ENCODE data around the gene RNF39.

- TF ChIP-seq EZH2 (IDR thresholded peaks at IDR 0.05; ENCODE audit: borderline replicate concordance, low read depth, low read length, poor library complexity, severe bottlenecking) (no peak), CTCF (conservative IDR thresholded peaks at IDR 0.05; ENCODE audit: low read depth, low read length) (no peak)
Measured at GRCh38 chr6:30060606-30061091, 14.9 kb downstream of the RNF39 start.
